H1 (cell line): ENCODE measurements around the gene SEZ6. TPM values are rescaled to one million over a fixed set of nuclear protein-coding genes. Genes with fewer than 3 reads are reported as not detected.

Experiments
- CTCF ChIA-PET: fragments of 300-600 bp; sonication (Branson Sonifier 250); formaldehyde crosslinking; loops from one replicate; lab custom pipeline; 2021; ENCODE audit not compliant: partially characterized antibody; lab: Charles Lee
- POLR2A ChIA-PET: fragments of 300-600 bp; sonication (Branson Sonifier 250); formaldehyde crosslinking; loops from one replicate; lab custom pipeline; 2021; ENCODE audit warnings: inconsistent platforms; ENCODE audit not compliant: partially characterized antibody; lab: Charles Lee
- DNase-seq, 2 experiments: peaks; one replicate each; pipeline versions ENCODE4 v3.0.0 to v3.0.0-alpha.2; 2010 to 2022; ENCODE audit warnings: low spot score in 2 of 2, low read depth in 1 of 2, mixed read lengths in 1 of 2
- FAIRE-seq: peaks from 2 replicates; lab custom pipeline; 2011; peaks lifted over from hg19 to GRCh38; lab: Jason Lieb, UNC
- H2AFZ ChIP-seq: 2 replicates; pipeline ENCODE4 v1.8.1; 2012; ENCODE audit warnings: low read length, inconsistent platforms
- H2AK5ac ChIP-seq: 2 replicates; pipeline ENCODE4 v1.6.1; 2013; ENCODE audit warnings: low read depth, low read length
- H2BK120ac ChIP-seq: replicated peaks from 2 replicates; pipeline ENCODE3; 2013; ENCODE audit warnings: low read depth, low read length, inconsistent platforms
- H2BK12ac ChIP-seq: 2 replicates; pipeline ENCODE4 v1.6.1; 2013; ENCODE audit warnings: low read depth, low read length
- H2BK15ac ChIP-seq: 2 replicates; pipeline ENCODE4 v1.6.1; 2013; ENCODE audit warnings: low read length
- H2BK20ac ChIP-seq: 2 replicates; pipeline ENCODE4 v1.6.1; 2013; ENCODE audit warnings: low read length
- H2BK5ac ChIP-seq: 2 replicates; pipeline ENCODE4 v1.6.1; 2013; ENCODE audit warnings: low read depth, low read length
- H3K14ac ChIP-seq: 2 replicates; pipeline ENCODE4 v1.6.1; 2013; ENCODE audit warnings: inconsistent platforms; ENCODE audit not compliant: insufficient read length
- H3K18ac ChIP-seq: 2 replicates; pipeline ENCODE4 v1.6.1; 2013; ENCODE audit warnings: low read length; ENCODE audit errors: extremely low read depth
- H3K23ac ChIP-seq: 2 replicates; pipeline ENCODE4 v1.6.1; 2013; ENCODE audit warnings: inconsistent platforms; ENCODE audit not compliant: insufficient read length
- H3K23me2 ChIP-seq: 2 replicates; pipeline ENCODE4 v1.6.1; 2013; ENCODE audit warnings: low read depth, low read length
- H3K27ac ChIP-seq: 2 replicates; pipeline ENCODE4 v1.6.1; 2011; ENCODE audit warnings: low read depth, low read length, inconsistent platforms
- H3K27me3 ChIP-seq, 4 experiments: replicated peaks in 1 of 4; 1 replicate in 1 of 4; 2 replicates in 3 of 4; pipeline versions ENCODE4 v1.6.1 to v1.8.1; 2011 to 2013; ENCODE audit warnings: low read length in 3 of 4, mild to moderate bottlenecking in 3 of 4, inconsistent platforms in 2 of 4, mixed read lengths in 2 of 4, moderate library complexity in 1 of 4; ENCODE audit not compliant: control insufficient read depth in 3 of 4, insufficient read depth in 3 of 4; ENCODE audit errors: extremely low read depth in 1 of 4
- H3K36me3 ChIP-seq, 4 experiments: 2 replicates each; pipeline versions ENCODE4 v1.6.1 to v1.8.1; 2011 to 2013; ENCODE audit warnings: mild to moderate bottlenecking in 4 of 4, low read length in 3 of 4, moderate library complexity in 2 of 4, control low read depth in 1 of 4, inconsistent platforms in 1 of 4; ENCODE audit not compliant: insufficient read depth in 4 of 4, control insufficient read depth in 2 of 4
- H3K4ac ChIP-seq: replicated peaks from 2 replicates; pipeline ENCODE3; 2013; ENCODE audit warnings: low read length, low read depth, mixed read lengths, inconsistent platforms; ENCODE audit not compliant: insufficient read length
- H3K4me1 ChIP-seq, 4 experiments: replicated peaks in 1 of 4; 1 replicate in 1 of 4; 2 replicates in 3 of 4; pipeline versions ENCODE4 v1.6.1 to v1.8.1; 2011 to 2013; ENCODE audit warnings: low read length in 3 of 4, inconsistent platforms in 2 of 4, mixed read lengths in 1 of 4; ENCODE audit not compliant: insufficient read depth in 4 of 4, control insufficient read depth in 3 of 4
- H3K4me2 ChIP-seq, 2 experiments: 2 replicates each; pipeline versions ENCODE4 v1.6.1 to v1.8.1; 2011 to 2013; ENCODE audit warnings: low read depth in 2 of 2, low read length in 2 of 2, control low read depth in 1 of 2, inconsistent platforms in 1 of 2, mild to moderate bottlenecking in 1 of 2; ENCODE audit not compliant: insufficient read depth in 1 of 2
- H3K4me3 ChIP-seq, 4 experiments: fragments of 200-600, 300-600 bp in 1 of 4; sonication (generic), shearing (Covaris generic), sonication (Bioruptor Twin) in 1 of 4; 2 replicates each; pipeline versions ENCODE4 v1.5.1 to v1.8.1; 2011 to 2016; ENCODE audit warnings: low read length in 4 of 4, low read depth in 3 of 4, control low read depth in 2 of 4, inconsistent platforms in 2 of 4, mild to moderate bottlenecking in 2 of 4, mixed read lengths in 1 of 4, moderate library complexity in 1 of 4; ENCODE audit not compliant: insufficient read depth in 2 of 4; ENCODE audit errors: extremely low read depth in 1 of 4
- H3K56ac ChIP-seq: replicated peaks from 2 replicates; pipeline ENCODE3; 2013; ENCODE audit warnings: low read depth, mild to moderate bottlenecking, mixed read lengths, low read length, inconsistent platforms; ENCODE audit not compliant: insufficient read length
- H3K79me1 ChIP-seq: 2 replicates; pipeline ENCODE4 v1.6.1; 2013; ENCODE audit warnings: low read depth, low read length, control low read depth
- H3K79me2 ChIP-seq, 2 experiments: 2 replicates each; pipeline versions ENCODE4 v1.6.1 to v1.8.1; 2012 to 2013; ENCODE audit warnings: low read length in 2 of 2, mild to moderate bottlenecking in 2 of 2, inconsistent platforms in 1 of 2; ENCODE audit not compliant: insufficient read depth in 2 of 2, control insufficient read depth in 1 of 2
- H3K9ac ChIP-seq, 4 experiments: replicated peaks in 1 of 4; 1 replicate in 1 of 4; 2 replicates in 3 of 4; pipeline versions ENCODE4 v1.6.1 to v1.8.1; 2011 to 2013; ENCODE audit warnings: low read depth in 3 of 4, low read length in 3 of 4, control low read depth in 2 of 4, mild to moderate bottlenecking in 2 of 4, moderate library complexity in 2 of 4, inconsistent platforms in 1 of 4; ENCODE audit errors: extremely low read depth in 1 of 4
- H3K9me3 ChIP-seq, 2 experiments: 2 replicates each; pipeline versions ENCODE4 v1.6.1 to v1.8.1; 2012 to 2013; ENCODE audit warnings: mild to moderate bottlenecking in 2 of 2, moderate library complexity in 2 of 2, control low read depth in 1 of 2, inconsistent platforms in 1 of 2, low read depth in 1 of 2, low read length in 1 of 2, mixed read lengths in 1 of 2; ENCODE audit not compliant: insufficient read depth in 2 of 2
- H4K20me1 ChIP-seq, 2 experiments: replicated peaks in 1 of 2; 2 replicates each; pipeline versions ENCODE3 to v1.8.1; 2011 to 2013; ENCODE audit warnings: inconsistent platforms in 2 of 2, low read length in 2 of 2, mild to moderate bottlenecking in 1 of 2; ENCODE audit not compliant: insufficient read depth in 2 of 2, control insufficient read depth in 1 of 2
- H4K5ac ChIP-seq: 2 replicates; pipeline ENCODE4 v1.6.1; 2013; ENCODE audit warnings: low read length, low read depth, mixed read lengths, inconsistent platforms; ENCODE audit not compliant: insufficient read length
- H4K8ac ChIP-seq: 2 replicates; pipeline ENCODE4 v1.8.0; 2013; ENCODE audit warnings: mild to moderate bottlenecking, moderate library complexity, low read length, inconsistent platforms; ENCODE audit not compliant: insufficient read depth; ENCODE audit errors: extremely low read depth
- H4K91ac ChIP-seq: replicated peaks from 2 replicates; pipeline ENCODE3; 2013; ENCODE audit warnings: low read length, mixed read lengths, inconsistent platforms; ENCODE audit not compliant: insufficient read length
- BACH1 ChIP-seq: IDR thresholded peaks from 2 replicates; pipeline ENCODE4 v1.6.1; 2012; ENCODE audit warnings: low read length, improper control_type of control experiment
- CEBPB ChIP-seq: IDR thresholded peaks from 2 replicates; pipeline ENCODE4 v1.6.1; 2012; ENCODE audit warnings: low read depth, low read length
- GABPA ChIP-seq: IDR thresholded peaks from 2 replicates; pipeline ENCODE4 v1.6.1; 2011; ENCODE audit warnings: mild to moderate bottlenecking, low read length, moderate library complexity, borderline replicate concordance; ENCODE audit not compliant: insufficient read depth
- HDAC6 ChIP-seq: IDR thresholded peaks from one replicate; pipeline ENCODE4 v1.7.1; 2012; ENCODE audit warnings: low read depth, mild to moderate bottlenecking, inconsistent platforms, low read length, moderate library complexity
- POLR2A ChIP-seq, 2 experiments: IDR thresholded peaks; 1 replicate in 1 of 2; 2 replicates in 1 of 2; pipeline ENCODE4 v1.6.1; 2011; ENCODE audit warnings: low read depth in 2 of 2, low read length in 2 of 2, mild to moderate bottlenecking in 2 of 2; ENCODE audit errors: control extremely low read depth in 1 of 2
- RBBP5 ChIP-seq: IDR thresholded peaks from 2 replicates; pipeline ENCODE4 v1.7.1; 2012; ENCODE audit warnings: low read depth, mild to moderate bottlenecking, inconsistent platforms, low read length, moderate library complexity, borderline replicate concordance
- RFX5 ChIP-seq: IDR thresholded peaks from 2 replicates; pipeline ENCODE4 v1.6.1; 2011; ENCODE audit warnings: low read depth, low read length, improper control_type of control experiment, borderline replicate concordance
- SAP30 ChIP-seq: fragments of 300-600 bp; sonication (generic); IDR thresholded peaks from 2 replicates; pipeline ENCODE4 v1.7.1; 2012; ENCODE audit warnings: low read length, moderate library complexity, mild to moderate bottlenecking, inconsistent platforms; ENCODE audit not compliant: insufficient read depth, insufficient replicate concordance
- SIN3A ChIP-seq, 2 experiments: IDR thresholded peaks in 1 of 2; conservative IDR thresholded peaks in 1 of 2; 2 replicates each; pipeline ENCODE4 v1.6.1; 2011 to 2012; ENCODE audit warnings: low read length in 2 of 2, improper control_type of control experiment in 1 of 2, low read depth in 1 of 2, mild to moderate bottlenecking in 1 of 2
- WGBS, 2 experiments: shearing (Covaris generic) in 1 of 2; methylation state at CpG; one replicate each; pipeline versions ENCODE4 v1.1.6 to v1.1.7; 2013 to 2015; ENCODE audit warnings: low lambda C conversion rate in 2 of 2, mixed read lengths in 2 of 2, inconsistent platforms in 1 of 2, low coverage in 1 of 2, missing lambda C conversion rate in 1 of 2; ENCODE audit not compliant: insufficient replicate concordance in 2 of 2, insufficient coverage in 1 of 2, insufficient read length in 1 of 2; ENCODE audit errors: extremely low coverage in 1 of 2, missing lambda C conversion rate in 1 of 2; 5-methylcytosine and 5-hydroxymethylcytosine counted together
- polyA plus RNA-seq, 7 experiments: library from polyadenylated mRNA; depleted of rRNA in 3 of 7; stranded (reverse) in 5 of 7; unstranded in 2 of 7; fragments of >200 nt in 5 of 7; fragments of 200-250 nt in 2 of 7; gene quantifications; 1 replicate in 5 of 7; 2 replicates in 1 of 7; 4 replicates in 1 of 7; pipeline versions ENCODE4 v1.2.1 to v1.2.3, GENCODE V29; 2011 to 2013; ENCODE audit warnings: missing spikeins in 2 of 7, mixed read lengths in 2 of 7
- total RNA-seq: library from RNA; stranded (reverse); fragmentation: NEBNext Ultra II Directional; extraction: Animal tissue kit (Norgen Biotek cat#: 25700); gene quantifications from 2 replicates; pipeline ENCODE4 v1.2.1, GENCODE V29; 2021

The SEZ6 gene
- total and polyA plus RNA-seq, 2 of the 8 experiments (the other 6 are each of a cell fraction or from before 2014, with no cell fraction given), result 6.9 to 16.1 TPM

DNA sequence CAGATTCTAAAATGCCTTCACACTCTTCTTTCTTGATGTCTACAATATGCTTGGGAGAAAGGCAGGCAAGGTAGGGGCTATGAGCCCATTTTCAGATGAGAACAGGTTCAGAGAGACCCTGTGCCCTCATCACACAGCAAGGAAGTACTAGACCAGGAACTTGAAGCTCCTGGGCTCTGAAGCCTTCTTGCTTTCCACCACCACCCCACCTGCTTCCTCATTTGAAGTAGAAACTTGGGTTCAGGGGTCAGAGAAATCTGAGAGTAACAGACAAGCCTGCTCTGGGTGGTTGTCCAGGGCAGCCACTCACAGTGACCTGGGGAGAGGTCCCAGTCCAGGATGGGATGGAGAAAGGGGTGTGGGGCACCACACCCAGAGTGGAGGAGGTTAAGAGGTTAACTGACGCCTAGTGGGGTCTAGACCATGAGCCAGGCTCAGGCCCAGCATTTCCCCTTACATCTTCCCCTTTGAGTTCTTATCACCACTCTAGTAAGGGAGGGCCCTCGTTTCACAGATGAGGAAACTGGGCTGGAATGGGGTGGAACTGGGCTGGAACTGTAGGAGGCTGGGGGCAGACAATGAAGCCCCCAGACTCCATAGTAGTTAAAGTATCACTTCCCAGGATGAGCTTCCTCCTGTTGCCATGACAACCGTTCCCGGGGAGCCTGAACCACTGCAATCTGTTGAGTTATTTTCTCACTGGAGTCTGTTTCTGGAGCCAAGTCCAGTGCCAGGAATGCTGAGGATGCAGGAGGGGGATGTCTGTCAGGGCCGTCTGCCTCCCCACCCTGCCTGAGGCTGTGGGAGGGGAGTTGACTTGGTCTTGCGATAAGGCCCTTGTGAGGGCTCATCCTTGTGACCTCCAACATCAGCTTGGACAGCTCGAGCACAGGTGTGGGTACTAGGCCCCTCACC lies 38.4 kb downstream of the SEZ6 start:
- POLR2A ChIA-PET, result interaction anchor here (0.6 to 3.9 kb wide), 19 partner anchors 12 to 248 kb away, joined by 3 to 20 read pairs (median 4); partner anchors contain the start of genes PIPOX and RPL23A
- Histone ChIP-seq H2BK120ac (peak overlapping the region; percentile 60), H3K9ac (no peak overlapping the region), H2AK5ac (peak overlapping the region; percentile 89; the same call in 1 of the 2 replicates), H4K8ac (no peak overlapping the region), H3K27ac (no peak overlapping the region)
- TF ChIP-seq SIN3A (conservative IDR thresholded peaks at IDR 0.05 in 1 of 2, IDR thresholded peaks at IDR 0.05 in 1 of 2; ENCODE audit: low read depth in 1 of 2, low read length in 2 of 2) (0 out of 4 replicates have a peak, but pooled peaks of 1 of the 2 experiments have one; percentile 4), RFX5 (no peak), BACH1 (no peak), SAP30 (peak; percentile 8), GABPA (no peak), CEBPB (no peak), HDAC6 (no peak), RBBP5 (no peak), POLR2A (IDR thresholded peaks at IDR 0.05; ENCODE audit: control extremely low read depth in 1 of 2, low read depth in 2 of 2, low read length in 2 of 2) (no peak)
- TF ChIP-seq, all 59 proteins: peak for 2
- H3K23me2 ChIP-seq, result no peaks in the 10 kb centered on the region
- H2BK12ac ChIP-seq, result peak overlapping the region; percentile 86; the same call in 1 of the 2 replicates
- H3K27me3 ChIP-seq, result no peaks in the 10 kb centered on the region; a peak in 1 of 7 replicates
- H4K20me1 ChIP-seq, result no peaks in the 10 kb centered on the region
- peak overlapping the region; percentile 91 for H3K18ac ChIP-seq
- peak overlapping the region; percentile 89; the same call in 1 of the 2 replicates for H2BK5ac ChIP-seq
- peak overlapping the region in 1 of 2 experiments; percentile 3; a peak in 2 of 4 replicates for H3K4me2 ChIP-seq
- H2BK15ac ChIP-seq, result peak overlapping the region; percentile 77; the same call in 1 of the 2 replicates
- peak overlapping the region; percentile 99 for H2BK20ac ChIP-seq
- peaks cover 11 to 22% (median 17%) of the 10 kb centered on the region in 4 experiments for H3K4me1 ChIP-seq
- DNase-seq (no peak), FAIRE-seq (no peak)
- 83% methylated on average over 7 of the region's 7 CpGs; no CpG with 5 or more reads in 1 of the 2 experiments for WGBS, 2 experiments
- H3K23ac ChIP-seq, result no peak overlapping the region
- no peak overlapping the region for H3K56ac ChIP-seq
- CTCF ChIA-PET, result interaction anchor here (0.6 to 9.1 kb wide), 31 partner anchors 8 to 217 kb away, joined by 3 to 207 read pairs (median 4); partner anchors contain the start of gene MYO18A
- H2AFZ ChIP-seq, result no peak overlapping the region
- H4K5ac ChIP-seq, result no peak overlapping the region
- peak overlapping the region; percentile 92 for H4K91ac ChIP-seq
- no peak overlapping the region for H3K4me3 ChIP-seq
- H3K4ac ChIP-seq, result no peak overlapping the region
- no peaks in the 10 kb centered on the region for H3K36me3 ChIP-seq
- H3K79me1 ChIP-seq, result no peaks in the 10 kb centered on the region
- H3K9me3 ChIP-seq, result no peaks in the 10 kb centered on the region
- peak overlapping the region; percentile 7 for H3K14ac ChIP-seq
- no peaks in the 10 kb centered on the region for H3K79me2 ChIP-seq
